HepG2 (cell line): ENCODE data around the gene ZNF484. TPM values are rescaled to one million over a fixed set of nuclear protein-coding genes. Genes with fewer than 3 reads are reported as not detected.

Source experiments
- ATAC-seq: fragments of 200-7000 bp; cut with Tn5 transposase; 3 replicates; pipeline ENCODE4 v1.9.1; 2020; ENCODE audit warnings: mild to moderate bottlenecking, moderate library complexity
- BruUV-seq: library from RNA; stranded (reverse); fragments of 400-500 nt; replicated peaks from 2 replicates; lab custom pipeline; 2021; lab: Mats Ljungman, UMichigan
- CTCF ChIA-PET: fragments of 300-600 bp; formaldehyde crosslinking; extraction: SDS; loops from one replicate; lab custom pipeline; 2021; ENCODE audit warnings: low total read pairs, inconsistent platforms, low intra/inter-chr PET ratio; lab: Yijun Ruan, JAX
- POLR2A ChIA-PET: fragments of 350-600 bp; sonication (Branson Sonifier 250); formaldehyde crosslinking; loops from one replicate; lab custom pipeline; 2020; ENCODE audit warnings: antibody characterized with exemption, inconsistent platforms; lab: Yijun Ruan, JAX
- DNase-seq: peaks from one replicate; pipeline ENCODE4 v3.0.0-alpha.2; 2015; ENCODE audit warnings: low spot score
- FAIRE-seq: peaks from 3 replicates; lab custom pipeline; 2011; peaks lifted over from hg19 to GRCh38; lab: Jason Lieb, UNC
- H2AFZ ChIP-seq: one replicate; pipeline ENCODE4 v1.6.1; 2011; ENCODE audit warnings: low read length, inconsistent platforms
- H3K27ac ChIP-seq: fragments of 300-600 bp; 3 replicates; pipeline ENCODE4 v1.8.0; 2011; ENCODE audit warnings: mixed run types, mild to moderate bottlenecking, mixed read lengths, low read length, inconsistent platforms; ENCODE audit not compliant: insufficient read depth; ENCODE audit errors: extremely low read length
- H3K27me3 ChIP-seq, 2 experiments: fragments of 200-600 bp in 1 of 2; 2 replicates in 1 of 2; 3 replicates in 1 of 2; pipeline versions ENCODE4 v1.6.0 to v1.8.0; 2011; ENCODE audit warnings: low read length in 2 of 2, mild to moderate bottlenecking in 2 of 2, moderate library complexity in 2 of 2, inconsistent platforms in 1 of 2; ENCODE audit not compliant: insufficient read depth in 2 of 2, control insufficient read depth in 1 of 2
- H3K36me3 ChIP-seq, 2 experiments: fragments of 200-600 bp in 1 of 2; replicated peaks in 1 of 2; 2 replicates in 1 of 2; 3 replicates in 1 of 2; pipeline versions ENCODE4 v1.5.1 to v1.8.0; 2011; ENCODE audit warnings: low read length in 2 of 2, inconsistent platforms in 1 of 2; ENCODE audit not compliant: insufficient read depth in 2 of 2, control insufficient read depth in 1 of 2
- H3K4me1 ChIP-seq: 2 replicates; pipeline ENCODE4 v1.5.1; 2012; ENCODE audit warnings: low read length, inconsistent platforms; ENCODE audit not compliant: insufficient read depth
- H3K4me2 ChIP-seq: 2 replicates; pipeline ENCODE4 v1.6.0; 2011; ENCODE audit warnings: low read depth, low read length, inconsistent platforms
- H3K4me3 ChIP-seq, 3 experiments: fragments of 200-600 bp in 1 of 3; sonication (generic), shearing (Covaris generic) in 1 of 3; replicated peaks in 1 of 3; 2 replicates each; pipeline ENCODE4 v1.5.1; 2011 to 2016; ENCODE audit warnings: low read length in 3 of 3, inconsistent platforms in 2 of 3, low read depth in 2 of 3, mild to moderate bottlenecking in 2 of 3, control low read depth in 1 of 3, mixed read lengths in 1 of 3; ENCODE audit not compliant: insufficient read depth in 1 of 3
- H3K79me2 ChIP-seq: one replicate; pipeline ENCODE4 v1.6.1; 2011; ENCODE audit warnings: low read length, inconsistent platforms; ENCODE audit not compliant: insufficient read depth
- H3K9ac ChIP-seq: 2 replicates; pipeline ENCODE4 v1.6.0; 2011; ENCODE audit warnings: mild to moderate bottlenecking, low read depth, low read length, inconsistent platforms; ENCODE audit not compliant: insufficient read depth
- H3K9me3 ChIP-seq: 2 replicates; pipeline ENCODE4 v1.5.1; 2012; ENCODE audit warnings: mild to moderate bottlenecking, low read length
- H4K20me1 ChIP-seq: 2 replicates; pipeline ENCODE4 v1.6.0; 2011; ENCODE audit warnings: inconsistent platforms, mild to moderate bottlenecking, low read length, moderate library complexity; ENCODE audit not compliant: insufficient read depth
- ATAD3A ChIP-seq: sonication (generic); formaldehyde crosslinking; IDR thresholded peaks from 2 replicates; pipeline ENCODE4 v1.4.0; 2020; ENCODE audit warnings: missing genetic modification reagents
- CHCHD3 ChIP-seq: sonication (generic); formaldehyde crosslinking; IDR thresholded peaks from 2 replicates; pipeline ENCODE4 v1.8.0; 2022; ENCODE audit warnings: mild to moderate bottlenecking, missing genetic modification reagents, moderate library complexity
- EEA1 ChIP-seq: sonication (generic); formaldehyde crosslinking; IDR thresholded peaks from 2 replicates; pipeline ENCODE4 v1.5.1; 2020; ENCODE audit warnings: mild to moderate bottlenecking, missing genetic modification reagents, borderline replicate concordance
- FOXC1 ChIP-seq: sonication (generic); formaldehyde crosslinking; IDR thresholded peaks from 2 replicates; pipeline ENCODE4 v1.8.0; 2022; ENCODE audit warnings: mild to moderate bottlenecking, missing genetic modification reagents, borderline replicate concordance
- GTF3A ChIP-seq: sonication (generic); formaldehyde crosslinking; conservative IDR thresholded peaks from 2 replicates; pipeline ENCODE4 v1.4.0; 2020; ENCODE audit warnings: mild to moderate bottlenecking, missing genetic modification reagents
- HMGA1 ChIP-seq: sonication (generic); formaldehyde crosslinking; conservative IDR thresholded peaks from 2 replicates; pipeline ENCODE4 v1.4.0; 2020; ENCODE audit warnings: missing genetic modification reagents
- KDM3A ChIP-seq: IDR thresholded peaks from 2 replicates; pipeline ENCODE4 v1.6.1; 2018; ENCODE audit warnings: low read depth, missing compliant biosample characterization
- PHB2 ChIP-seq: fragments of 450-650 bp; IDR thresholded peaks from 2 replicates; pipeline ENCODE4 v1.6.1; 2018; ENCODE audit not compliant: partially characterized antibody
- POLR2AphosphoS5 ChIP-seq: IDR thresholded peaks from 2 replicates; pipeline ENCODE4 v1.6.1; 2012; ENCODE audit warnings: low read depth, low read length
- SMAD9 ChIP-seq: sonication (generic); formaldehyde crosslinking; IDR thresholded peaks from 2 replicates; pipeline ENCODE4 v1.5.1; 2020; ENCODE audit warnings: mild to moderate bottlenecking, missing genetic modification reagents
- SSRP1 ChIP-seq: IDR thresholded peaks from 2 replicates; pipeline ENCODE4 v1.6.1; 2016; ENCODE audit warnings: control low read depth
- ZFP41 ChIP-seq: sonication (generic); formaldehyde crosslinking; IDR thresholded peaks from 2 replicates; pipeline ENCODE4 v1.4.0; 2020; ENCODE audit warnings: mild to moderate bottlenecking, missing genetic modification reagents, borderline replicate concordance
- ZNF432 ChIP-seq: sonication (generic); formaldehyde crosslinking; IDR thresholded peaks from 2 replicates; pipeline ENCODE4 v1.5.0; 2020; ENCODE audit warnings: missing genetic modification reagents, mild to moderate bottlenecking, borderline replicate concordance
- ZNF451 ChIP-seq: sonication (generic); formaldehyde crosslinking; IDR thresholded peaks from 2 replicates; pipeline ENCODE4 v1.5.0; 2020; ENCODE audit warnings: mild to moderate bottlenecking, missing genetic modification reagents
- ZNF543 ChIP-seq: sonication (generic); formaldehyde crosslinking; IDR thresholded peaks from 2 replicates; pipeline ENCODE4 v1.4.0; 2020; ENCODE audit warnings: mild to moderate bottlenecking, missing genetic modification reagents
- ZNF572 ChIP-seq: sonication (generic); formaldehyde crosslinking; IDR thresholded peaks from 2 replicates; pipeline ENCODE4 v1.5.1; 2020; ENCODE audit warnings: mild to moderate bottlenecking, missing genetic modification reagents
- ZNF598 ChIP-seq: sonication (generic); formaldehyde crosslinking; IDR thresholded peaks from 2 replicates; pipeline ENCODE4 v1.5.1; 2020; ENCODE audit warnings: mild to moderate bottlenecking, missing genetic modification reagents, borderline replicate concordance
- ZNF781 ChIP-seq: sonication (generic); formaldehyde crosslinking; IDR thresholded peaks from 2 replicates; pipeline ENCODE4 v1.5.1; 2020; ENCODE audit warnings: borderline replicate concordance, mild to moderate bottlenecking, missing genetic modification reagents; ENCODE audit errors: not compliant biosample characterization
- WGBS: methylation state at CpG from one replicate; pipeline ENCODE4 v1.1.6; 2017; ENCODE audit warnings: low lambda C conversion rate; 5-methylcytosine and 5-hydroxymethylcytosine counted together
- in situ Hi-C: cut with HindIII; loops from 2 replicates; pipeline ENCODE4 v1.10.0; 2017; ENCODE audit warnings: low pct_unique_long_range_greater_than_20kb; ENCODE audit not compliant: extremely low pct_ligation_motif_present
- intact Hi-C: fragments of 100-400 bp; cut with micrococcal nuclease; formaldehyde crosslinking; loops from one replicate; pipeline ENCODE4 v1.10.0; 2022; ENCODE audit not compliant: unreplicated experiment
- polyA plus RNA-seq, 8 experiments: library from polyadenylated mRNA; depleted of rRNA in 3 of 8; stranded (reverse) in 7 of 8; unstranded in 1 of 8; fragments of >200 nt; fragmentation: Illumina TruSeq in 4 of 8; extraction: Trizol in 4 of 8; gene quantifications; 2 replicates each; pipeline versions ENCODE4 v1.2.1 to v1.2.3, GENCODE V29; 2011 to 2016; ENCODE audit warnings: low read depth in 4 of 8, missing spikeins in 1 of 8, mixed read lengths in 1 of 8; ENCODE audit not compliant: insufficient read depth in 1 of 8
- total RNA-seq, 5 experiments: library from RNA; depleted of rRNA; stranded (reverse); fragments of >200 nt; fragmentation: Illumina TruSeq; extraction: Trizol; gene quantifications; 2 replicates each; pipeline ENCODE4 v1.2.3, GENCODE V29; 2016; ENCODE audit warnings: low read depth in 1 of 5
- TF ChIP-seq, protein P1 (sequence below), 2 experiments: sonication (generic) in 1 of 2; formaldehyde crosslinking in 1 of 2; IDR thresholded peaks; 2 replicates each; pipeline versions ENCODE4 v1.5.1 to v1.6.1; 2011 to 2020; ENCODE audit warnings: borderline replicate concordance in 1 of 2, low read depth in 1 of 2, low read length in 1 of 2, mild to moderate bottlenecking in 1 of 2, missing genetic modification reagents in 1 of 2, moderate library complexity in 1 of 2
- TF ChIP-seq, protein P2 (sequence below): sonication (generic); formaldehyde crosslinking; IDR thresholded peaks from 2 replicates; pipeline ENCODE4 v1.5.1; 2020; ENCODE audit warnings: mild to moderate bottlenecking, missing genetic modification reagents, moderate library complexity

Gene ZNF484
- total and polyA plus RNA-seq, 2 of the 13 experiments (the other 11 are each of a cell fraction or from before 2014, with no cell fraction given), result 0.96 to 7.2 TPM

DNA sequence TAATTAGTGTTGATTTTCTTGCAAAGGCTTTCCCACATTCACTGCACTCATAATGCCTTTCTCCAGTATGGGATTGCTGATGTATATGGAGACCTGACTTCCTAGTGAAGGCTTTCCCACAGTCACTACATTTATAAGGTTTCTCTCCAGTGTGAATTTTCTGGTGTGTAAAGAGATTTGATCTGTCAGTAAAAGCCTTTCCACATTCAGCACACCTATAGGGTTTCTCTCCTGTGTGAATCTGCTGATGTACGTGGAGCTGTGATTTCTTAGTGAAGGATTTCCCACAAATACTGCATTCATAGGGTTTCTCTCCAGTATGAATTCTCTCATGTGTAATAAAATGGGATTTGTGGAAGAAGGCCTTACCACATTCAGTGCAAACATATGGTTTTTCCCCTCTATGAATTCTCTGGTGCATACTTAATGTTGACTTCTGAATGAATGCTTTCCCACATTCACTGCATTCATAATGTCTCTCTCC lies 31.1 kb downstream of the ZNF484 start:
- H3K4me2 ChIP-seq, result no peak overlapping the region
- no peak overlapping the region for H2AFZ ChIP-seq
- intact Hi-C loops, result no loop called here
- TF ChIP-seq CHCHD3 (no peak), ZNF598 (CRISPR knock-in tag) (no peak), PHB2 (no peak), ZNF432 (CRISPR knock-in tag) (no peak), ATAD3A (CRISPR knock-in tag) (no peak), KDM3A (CRISPR knock-in tag) (no peak), EEA1 (CRISPR knock-in tag) (no peak), ZNF451 (CRISPR knock-in tag) (no peak), POLR2AphosphoS5 (no peak), GTF3A (CRISPR knock-in tag) (no peak), ZNF572 (CRISPR knock-in tag) (no peak), HMGA1 (CRISPR knock-in tag) (no peak), ZNF543 (CRISPR knock-in tag) (no peak), SSRP1 (CRISPR knock-in tag) (no peak), FOXC1 (CRISPR knock-in tag) (no peak), ZFP41 (CRISPR knock-in tag) (no peak), ZNF781 (no peak), SMAD9 (CRISPR knock-in tag) (no peak)
- TF ChIP-seq, protein P1, sequence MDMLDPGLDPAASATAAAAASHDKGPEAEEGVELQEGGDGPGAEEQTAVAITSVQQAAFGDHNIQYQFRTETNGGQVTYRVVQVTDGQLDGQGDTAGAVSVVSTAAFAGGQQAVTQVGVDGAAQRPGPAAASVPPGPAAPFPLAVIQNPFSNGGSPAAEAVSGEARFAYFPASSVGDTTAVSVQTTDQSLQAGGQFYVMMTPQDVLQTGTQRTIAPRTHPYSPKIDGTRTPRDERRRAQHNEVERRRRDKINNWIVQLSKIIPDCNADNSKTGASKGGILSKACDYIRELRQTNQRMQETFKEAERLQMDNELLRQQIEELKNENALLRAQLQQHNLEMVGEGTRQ (IDR thresholded peaks at IDR 0.05; ENCODE audit: low read depth, low read length), result no peak
- TF ChIP-seq, protein P1 (CRISPR knock-in tag; IDR thresholded peaks at IDR 0.05; ENCODE audit: borderline replicate concordance), result no peak
- TF ChIP-seq, protein P2, sequence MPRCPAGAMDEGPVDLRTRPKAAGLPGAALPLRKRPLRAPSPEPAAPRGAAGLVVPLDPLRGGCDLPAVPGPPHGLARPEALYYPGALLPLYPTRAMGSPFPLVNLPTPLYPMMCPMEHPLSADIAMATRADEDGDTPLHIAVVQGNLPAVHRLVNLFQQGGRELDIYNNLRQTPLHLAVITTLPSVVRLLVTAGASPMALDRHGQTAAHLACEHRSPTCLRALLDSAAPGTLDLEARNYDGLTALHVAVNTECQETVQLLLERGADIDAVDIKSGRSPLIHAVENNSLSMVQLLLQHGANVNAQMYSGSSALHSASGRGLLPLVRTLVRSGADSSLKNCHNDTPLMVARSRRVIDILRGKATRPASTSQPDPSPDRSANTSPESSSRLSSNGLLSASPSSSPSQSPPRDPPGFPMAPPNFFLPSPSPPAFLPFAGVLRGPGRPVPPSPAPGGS, result no peak
- TF ChIP-seq, all 625 proteins: peak for 0
- Histone ChIP-seq H3K27ac (no peak overlapping the region), H3K27me3 (no peaks in the 10 kb centered on the region), H4K20me1 (no peaks in the 10 kb centered on the region), H3K9me3 (peaks cover 31% of the 10 kb centered on the region), H3K4me1 (no peaks in the 10 kb centered on the region), H3K36me3 (peaks cover 3 to 40% of the 10 kb centered on the region in 2 experiments; a peak in 4 of 5 replicates), H3K79me2 (no peaks in the 10 kb centered on the region), H3K9ac (no peak overlapping the region), H3K4me3 (no peak overlapping the region)
- 94% methylated on average over 1 of the region's 1 CpG for WGBS
- no peak for FAIRE-seq
- no peak for ATAC-seq
- CTCF ChIA-PET, result no interaction called here
- BruUV-seq, result no TSS peak
- POLR2A ChIA-PET, result no interaction called here
- no peak for DNase-seq
- in situ Hi-C loops, result no loop called here
